Measurements from ENCODE around the gene SYTL2.

SYTL2 gene

DNA sequence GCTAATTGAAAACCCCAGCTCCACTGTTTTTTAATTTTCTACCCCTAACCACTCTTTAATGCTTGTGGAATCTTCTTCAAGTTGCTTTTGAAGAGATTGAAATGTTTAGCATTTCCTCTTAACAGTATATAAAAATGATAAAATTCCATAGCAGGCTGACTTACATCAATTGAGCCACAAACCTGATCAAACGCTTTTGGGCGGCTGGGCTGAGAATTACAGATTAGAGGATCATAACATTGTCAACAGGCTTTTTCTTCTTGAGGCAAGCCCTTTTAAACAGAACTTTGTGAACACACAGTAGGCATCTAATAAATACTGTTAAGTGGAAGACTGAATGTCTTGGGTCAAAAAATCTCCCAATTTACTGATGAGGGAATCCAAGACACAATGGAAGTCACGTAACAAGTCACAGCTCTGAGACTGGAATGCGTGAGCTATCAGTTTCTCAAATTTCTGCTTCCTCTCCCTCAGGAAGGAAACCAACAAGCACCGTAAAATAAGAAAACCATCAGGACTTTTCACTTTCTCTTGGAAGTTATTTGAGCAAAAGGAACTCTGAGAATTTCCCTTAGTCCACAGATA lies 75.0 kb downstream of the SYTL2 start:
- no peak for DNase-seq (ENCODE audit: low read depth in 3 of 3, low spot score in 1 of 3)

DNA sequence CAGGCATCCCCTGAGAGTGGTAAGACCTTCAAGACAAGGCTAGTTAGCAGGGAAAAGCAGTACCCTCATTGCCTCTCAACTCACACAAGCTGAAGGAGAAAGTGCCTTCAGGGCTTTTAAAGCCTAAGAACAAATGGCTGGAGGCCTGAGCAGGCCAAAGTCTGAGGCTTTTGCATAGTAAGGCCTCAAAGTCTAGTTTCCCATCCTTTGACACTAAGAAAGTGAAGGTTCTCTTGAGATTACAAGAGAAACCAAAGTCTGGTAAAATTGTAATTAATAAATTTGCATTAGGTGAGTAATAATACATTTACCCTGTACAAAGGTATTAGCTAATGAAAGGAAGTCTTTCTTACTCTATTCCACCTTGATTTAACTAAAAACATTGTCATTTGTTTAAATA lies 78.0 kb downstream of the SYTL2 start:
- no peak for DNase-seq (ENCODE audit: low read depth in 3 of 3, low spot score in 1 of 3)

DNA sequence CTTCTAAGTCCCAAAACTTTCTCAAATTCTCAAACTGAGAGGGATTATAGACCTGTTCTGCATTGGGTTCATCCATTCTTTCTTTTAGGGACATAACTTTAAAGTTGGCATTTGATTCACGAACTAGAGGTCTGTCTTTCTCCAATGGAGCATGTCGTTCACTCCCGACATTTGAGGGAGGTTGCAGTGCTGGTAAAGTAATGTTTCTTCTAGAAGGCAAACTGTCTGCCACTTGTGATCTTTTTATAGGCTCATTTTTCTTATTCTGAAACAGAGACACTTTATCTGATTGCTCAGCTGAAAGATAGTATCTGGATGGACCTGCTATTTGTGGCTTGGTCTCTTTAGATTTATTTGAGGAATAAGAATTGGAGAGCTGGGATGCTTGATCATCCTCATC lies 84.6 kb downstream of the SYTL2 start:
- no peak for DNase-seq (ENCODE audit: low read depth in 3 of 3, low spot score in 1 of 3)

DNA sequence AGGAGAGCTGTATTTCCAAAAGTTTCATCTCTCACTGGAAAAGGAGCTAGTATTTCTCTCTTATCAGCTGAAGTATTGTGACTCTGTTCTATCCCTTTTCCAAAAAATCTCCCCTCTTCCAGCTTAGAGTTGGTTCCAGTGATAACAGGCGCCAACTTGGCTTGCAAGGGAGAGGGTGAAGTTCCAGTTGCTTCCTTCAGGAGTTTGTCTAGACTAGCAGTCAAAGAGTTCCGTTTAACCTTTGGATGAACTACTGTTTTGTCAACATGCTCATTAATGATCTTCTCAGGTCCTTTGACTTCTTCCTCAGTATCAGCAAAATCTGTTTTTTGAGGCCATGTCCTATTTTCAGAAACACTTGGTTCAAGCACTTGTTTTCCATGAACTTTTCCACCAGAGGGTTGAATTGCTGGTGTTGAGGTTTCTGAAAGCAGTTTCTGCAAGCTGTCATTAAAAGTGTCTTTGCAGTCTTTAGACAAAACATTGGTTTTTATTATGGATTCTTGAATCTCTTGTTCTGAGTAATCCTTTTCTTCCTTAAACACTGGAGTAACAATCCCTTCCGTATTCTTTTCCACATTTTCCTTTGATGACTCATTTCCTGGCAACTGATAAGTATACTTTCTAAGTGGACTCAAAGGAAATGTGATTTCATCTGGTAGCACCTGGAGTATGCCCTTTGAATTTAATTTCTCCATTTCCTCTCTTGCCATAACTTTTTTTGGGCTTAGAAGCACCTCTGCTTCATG lies 85.3 kb downstream of the SYTL2 start:
- DNase-seq (ENCODE audit: low read depth in 3 of 3, low spot score in 1 of 3): no peak

DNA sequence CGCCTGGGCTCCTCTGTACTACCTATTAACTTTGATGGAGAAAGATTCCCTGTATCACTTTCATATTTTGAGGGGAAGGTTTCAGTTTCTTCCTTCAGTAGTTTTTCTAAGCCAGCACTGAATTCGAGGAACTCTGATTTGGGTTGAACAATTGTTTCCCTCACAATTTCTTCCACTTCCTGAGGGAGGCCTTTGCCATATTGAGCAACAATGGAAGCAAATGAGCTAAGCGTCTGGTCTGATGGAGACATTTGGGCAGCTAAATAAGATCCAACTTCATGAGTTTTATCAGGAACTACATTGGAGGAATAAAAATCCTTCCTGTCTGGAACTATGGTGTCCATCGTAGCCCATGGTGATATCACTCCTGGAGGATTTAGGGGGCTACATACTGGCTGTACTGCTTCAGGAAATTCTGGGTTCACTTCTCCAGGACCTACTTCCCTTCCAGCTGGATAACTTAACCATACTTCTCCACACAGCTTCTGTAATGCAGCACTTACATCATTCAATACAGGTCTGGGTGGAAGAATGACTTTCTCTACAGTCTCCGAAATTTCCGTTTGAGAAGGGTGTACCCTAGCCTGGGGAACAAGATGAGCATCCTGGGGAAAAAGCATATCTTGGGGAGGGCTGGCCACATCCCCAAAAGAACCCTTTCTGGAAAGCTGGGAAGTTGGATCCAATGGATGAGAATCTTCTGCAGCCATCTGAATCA lies 86.0 kb downstream of the SYTL2 start:
- DNase-seq (ENCODE audit: low read depth in 3 of 3, low spot score in 1 of 3): no peak

DNA sequence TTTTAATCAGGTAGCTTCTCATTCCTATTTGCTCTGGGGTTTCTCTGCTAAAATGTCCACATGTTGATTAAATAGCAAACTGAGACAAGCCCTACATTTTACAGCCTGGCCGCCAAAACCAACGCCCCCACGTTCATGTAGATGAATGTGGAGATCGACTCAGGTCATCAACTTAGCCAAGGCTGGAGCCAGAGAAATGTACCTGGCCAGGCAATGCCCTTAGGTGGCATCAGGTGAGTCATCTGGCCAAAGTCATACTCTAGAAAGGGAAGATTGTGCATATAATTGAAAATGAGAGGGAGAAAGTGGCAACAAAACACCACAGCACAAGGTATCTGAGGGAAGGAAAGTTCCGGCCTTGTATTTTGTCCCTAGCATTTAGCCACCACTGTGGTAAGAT lies 87.9 kb downstream of the SYTL2 start:
- no peak for DNase-seq (ENCODE audit: low read depth in 3 of 3, low spot score in 1 of 3)

DNA sequence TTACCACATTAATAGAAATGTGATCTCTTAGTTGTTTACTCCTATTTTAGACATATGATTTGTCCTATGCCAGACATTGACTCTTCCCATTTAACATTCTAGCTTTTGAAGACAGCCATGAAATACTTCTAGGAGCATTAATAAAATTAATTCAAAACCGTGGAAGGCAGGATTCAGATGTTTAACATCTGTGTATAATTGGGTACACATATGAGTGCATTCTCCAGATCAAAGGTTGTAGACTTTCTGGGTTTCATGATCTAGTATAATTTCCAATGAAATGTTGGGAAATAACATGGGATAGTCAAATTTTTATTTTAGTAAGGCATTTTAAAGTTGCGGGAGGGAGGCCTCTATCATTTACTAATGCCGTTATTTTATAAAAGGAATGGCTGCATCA lies 89.8 kb downstream of the SYTL2 start:
- DNase-seq (ENCODE audit: low read depth in 3 of 3, low spot score in 1 of 3): no peak

DNA sequence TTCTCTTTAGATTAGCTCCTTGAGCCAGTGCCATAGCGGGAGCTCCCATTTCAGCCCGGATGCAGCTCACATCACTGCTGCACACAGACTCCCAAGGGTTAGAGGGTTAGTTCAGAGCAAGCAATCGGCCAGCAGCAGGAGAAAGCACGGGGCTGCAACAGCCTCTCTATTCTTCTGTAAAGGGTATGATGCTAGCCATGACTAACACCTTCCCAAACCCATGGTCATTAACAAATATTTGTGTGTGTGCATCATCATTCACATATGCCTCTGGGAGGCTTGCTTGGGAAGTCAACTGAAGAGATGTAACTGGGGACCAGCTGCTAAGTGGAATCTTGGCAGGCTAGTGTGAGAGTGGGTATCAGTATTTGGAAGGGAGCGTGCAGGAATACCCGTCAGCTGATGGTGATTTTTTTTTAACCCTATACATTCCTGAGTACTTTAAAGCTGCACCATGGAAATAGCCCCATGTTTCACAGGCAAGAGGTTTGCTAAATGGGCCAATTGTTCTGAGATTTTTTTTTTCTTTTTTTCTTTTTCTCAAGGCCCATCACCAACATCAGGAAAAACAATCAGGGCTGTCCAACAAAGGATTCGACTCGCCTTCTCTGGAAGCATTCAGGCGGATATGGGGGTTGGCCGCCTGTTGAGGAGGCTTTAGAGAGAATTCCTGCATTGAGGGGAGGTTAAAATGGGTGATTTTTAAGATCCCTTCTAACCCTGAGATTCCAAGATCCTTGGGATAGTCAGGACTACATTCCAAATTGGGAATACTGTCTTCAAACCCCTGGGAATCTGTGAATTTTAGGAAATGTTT lies 91.7 kb downstream of the SYTL2 start:
- DNase-seq (ENCODE audit: low read depth in 3 of 3, low spot score in 1 of 3): no peak

DNA sequence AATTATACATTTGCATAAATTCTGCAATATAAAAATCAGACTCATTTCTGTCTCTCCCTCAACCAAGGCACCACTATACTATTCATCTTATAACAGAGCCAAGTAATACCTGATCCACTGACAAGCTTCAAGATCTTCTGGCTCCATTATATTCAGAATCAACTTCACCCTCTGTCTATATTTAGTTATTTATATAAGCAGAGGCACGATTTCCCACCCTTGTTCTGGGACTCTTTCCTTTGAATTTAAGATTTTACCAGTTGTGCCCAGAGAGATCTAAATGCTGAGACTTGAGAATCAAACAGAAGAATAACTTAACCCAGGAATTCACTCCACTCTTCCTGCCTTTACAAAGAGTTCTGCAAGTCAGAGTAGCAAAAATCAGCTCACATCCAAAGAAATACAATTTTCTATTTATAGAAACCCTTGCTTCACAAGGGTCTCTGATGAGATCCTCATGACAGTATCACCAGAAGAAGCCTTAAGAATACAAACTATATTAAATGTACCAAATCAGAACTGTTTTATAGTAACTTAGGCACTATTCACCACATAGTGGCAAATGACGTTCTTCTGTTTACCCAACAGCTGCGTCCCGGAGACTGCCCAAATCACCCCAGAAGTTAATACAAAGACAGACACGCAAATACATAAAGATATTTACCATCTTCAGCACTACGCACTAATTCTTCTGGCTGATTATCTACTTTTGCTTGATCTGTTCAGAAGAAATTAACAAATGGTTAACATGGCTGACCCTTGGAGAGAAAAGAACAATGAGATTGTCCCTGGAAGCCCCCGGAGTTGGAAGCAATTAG lies 92.6 kb downstream of the SYTL2 start:
- no peak for DNase-seq (ENCODE audit: low read depth in 3 of 3, low spot score in 1 of 3)

DNA sequence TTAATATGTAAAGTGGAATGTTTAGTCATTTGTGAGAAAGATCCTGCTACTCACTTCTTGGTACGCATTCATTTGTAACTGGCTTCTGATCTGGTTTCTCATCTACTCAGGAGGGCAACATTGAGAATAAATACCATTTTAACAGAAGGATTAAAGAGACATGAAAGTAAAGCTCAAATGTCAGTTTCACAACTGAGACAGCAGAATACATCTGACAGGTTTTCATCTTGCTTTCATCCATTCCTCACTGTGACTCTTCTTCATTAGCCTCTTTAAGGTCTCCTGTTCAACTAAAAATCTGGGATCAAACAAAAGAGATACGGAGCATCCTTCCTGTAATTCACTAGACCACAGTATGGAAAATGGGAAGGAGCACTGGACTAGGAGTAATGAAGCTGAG lies 93.5 kb downstream of the SYTL2 start:
- DNase-seq (ENCODE audit: low read depth in 3 of 3, low spot score in 1 of 3): no peak

DNA sequence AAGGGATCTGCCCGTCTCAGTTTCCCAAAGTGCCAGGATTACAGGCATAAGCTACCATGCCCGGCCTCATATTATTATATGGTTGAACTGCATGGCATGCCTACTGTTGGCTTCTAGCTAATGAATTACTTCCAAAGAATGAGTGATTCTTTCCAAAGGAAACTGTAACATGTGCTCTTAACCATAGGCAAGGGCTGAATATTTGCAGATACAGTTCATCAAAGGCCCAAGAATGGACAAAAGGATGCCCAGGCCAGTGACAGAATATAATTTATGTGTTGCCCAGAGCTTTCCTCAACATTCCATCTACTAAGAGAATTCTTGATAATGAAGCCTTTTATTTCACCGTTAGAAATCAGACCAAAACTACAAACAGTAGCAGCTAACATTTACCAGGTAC lies 98.0 kb downstream of the SYTL2 start:
- no peak for DNase-seq (ENCODE audit: low read depth in 3 of 3, low spot score in 1 of 3)

DNA sequence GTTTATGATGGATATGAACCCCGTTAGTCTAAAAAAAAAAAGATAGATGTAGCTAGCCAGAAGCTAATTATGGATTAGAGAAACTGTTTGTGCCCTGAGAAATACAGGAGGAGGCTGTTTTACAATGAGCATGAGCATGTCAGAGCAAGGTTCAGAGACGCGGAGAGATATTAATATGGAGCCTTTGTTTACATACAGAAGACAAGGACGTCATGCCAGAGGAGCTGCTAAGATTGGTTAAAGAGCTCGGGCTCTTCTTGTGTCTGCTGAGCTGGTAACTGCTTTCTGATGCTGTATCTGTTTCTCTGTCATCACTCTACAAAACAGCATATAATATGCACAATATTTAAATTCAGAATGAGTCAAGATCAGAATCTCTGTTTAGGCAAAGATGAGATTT lies 100.0 kb downstream of the SYTL2 start:
- no peak for DNase-seq (ENCODE audit: low read depth in 3 of 3, low spot score in 1 of 3)

DNA sequence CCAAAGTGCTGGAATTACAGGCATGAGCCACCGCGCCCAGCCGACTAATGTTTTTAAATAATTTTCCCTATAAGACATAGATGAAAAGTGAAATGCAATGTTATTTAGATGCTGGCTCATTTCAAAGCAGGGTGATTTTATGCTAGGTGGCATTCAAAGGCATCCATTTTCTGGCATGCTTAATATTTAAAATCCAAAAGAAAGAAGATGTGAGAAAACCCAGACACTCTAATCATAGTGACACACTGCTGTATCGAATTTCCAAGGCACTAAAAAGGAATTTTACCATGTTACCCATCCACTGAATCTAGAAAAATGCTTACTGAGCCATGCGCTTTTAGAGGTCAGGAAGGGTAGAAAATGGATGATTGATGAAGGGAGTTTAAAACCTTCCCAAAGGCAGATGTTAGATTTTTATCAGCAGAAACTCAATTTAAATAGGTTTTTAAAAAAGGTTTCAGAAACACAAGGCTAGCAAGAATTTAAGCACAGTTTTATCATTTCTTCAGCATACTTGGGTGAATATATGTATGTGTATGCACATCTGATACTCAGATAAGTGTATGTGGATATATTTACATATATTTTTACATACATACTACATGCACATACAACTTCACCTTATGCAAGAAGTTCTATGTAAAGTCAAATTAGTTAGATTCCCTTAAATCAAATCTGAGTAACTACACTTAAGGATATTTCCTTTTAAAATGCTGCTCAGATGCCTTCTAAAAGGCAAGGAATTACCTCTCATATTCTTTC lies 100.8 kb downstream of the SYTL2 start:
- no peak for DNase-seq (ENCODE audit: low read depth in 3 of 3, low spot score in 1 of 3)

DNA sequence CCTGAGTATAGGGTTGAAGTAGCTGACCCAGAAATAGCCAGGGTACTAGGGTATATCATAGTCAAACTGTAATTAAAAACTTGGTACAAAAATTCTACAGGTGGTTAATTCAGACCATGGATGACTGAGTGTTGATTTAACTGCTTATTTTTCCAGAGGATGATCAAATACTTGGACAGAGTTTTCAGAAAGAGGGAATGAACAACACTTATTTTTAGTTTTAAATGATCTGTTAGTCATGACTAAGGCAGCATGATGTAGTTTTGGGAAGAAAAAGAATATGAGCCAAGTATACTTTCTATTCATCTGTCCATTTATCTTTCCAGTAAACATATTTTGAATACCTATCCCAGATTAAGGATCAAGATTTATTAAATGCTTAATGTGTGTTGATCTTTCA lies 105.1 kb downstream of the SYTL2 start:
- DNase-seq (ENCODE audit: low read depth in 3 of 3, low spot score in 1 of 3): no peak

DNA sequence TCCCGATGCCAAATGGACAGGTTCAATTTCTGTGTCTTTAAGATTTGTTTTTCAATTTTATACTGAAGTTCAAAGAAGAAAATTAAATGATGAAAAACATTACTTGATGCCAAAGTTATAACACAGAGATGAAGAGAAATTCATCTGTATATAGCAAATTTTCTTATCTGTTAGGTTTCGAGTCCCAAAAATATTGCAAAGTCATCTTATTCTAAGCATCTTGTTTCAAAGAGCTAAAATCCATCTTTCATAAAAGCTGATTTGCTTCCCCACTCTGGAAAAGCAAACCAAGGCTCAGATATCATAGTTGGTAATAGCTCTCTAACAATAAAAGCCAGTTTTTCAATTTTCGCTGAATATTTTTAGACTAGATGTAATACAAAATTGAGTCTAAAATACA lies 106.0 kb downstream of the SYTL2 start:
- DNase-seq (ENCODE audit: low read depth in 3 of 3, low spot score in 1 of 3): no peak

DNA sequence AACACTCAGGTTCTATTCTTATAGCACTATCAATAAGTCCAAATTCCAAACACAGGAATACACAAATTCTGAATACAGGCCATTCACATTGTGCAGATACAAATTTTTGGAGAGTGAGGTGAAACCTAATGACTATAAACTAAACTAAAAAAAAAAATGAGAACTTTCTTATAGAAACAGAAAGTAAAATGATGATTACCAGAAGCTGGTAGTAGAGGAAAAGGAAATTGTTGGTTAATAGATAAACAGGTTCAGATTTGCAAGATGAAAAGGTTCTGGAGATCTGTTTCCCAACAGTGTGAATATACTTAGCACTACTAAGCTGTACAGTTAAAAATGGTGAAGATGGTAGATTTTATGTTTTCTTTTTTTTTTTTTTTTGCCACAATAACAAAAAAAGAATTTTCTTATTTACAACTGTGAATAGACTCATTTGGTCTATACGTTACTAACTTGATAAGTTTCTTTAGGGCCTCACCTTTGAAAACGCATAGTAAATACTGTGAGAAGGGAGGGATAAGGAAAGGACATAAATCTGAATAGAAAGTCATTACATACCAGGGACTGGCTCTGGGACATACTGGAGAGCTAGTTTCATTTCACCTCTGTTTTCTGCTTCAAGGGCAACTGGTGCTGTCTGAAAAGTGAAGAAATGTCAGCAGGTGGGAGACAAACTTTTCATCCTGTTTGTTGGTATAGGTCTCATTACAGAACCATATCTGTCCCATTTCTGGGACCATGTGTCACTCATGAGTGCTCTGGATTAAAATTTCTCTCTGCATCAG lies 110.8 kb downstream of the SYTL2 start:
- DNase-seq (ENCODE audit: low read depth in 3 of 3, low spot score in 1 of 3): no peak

DNA sequence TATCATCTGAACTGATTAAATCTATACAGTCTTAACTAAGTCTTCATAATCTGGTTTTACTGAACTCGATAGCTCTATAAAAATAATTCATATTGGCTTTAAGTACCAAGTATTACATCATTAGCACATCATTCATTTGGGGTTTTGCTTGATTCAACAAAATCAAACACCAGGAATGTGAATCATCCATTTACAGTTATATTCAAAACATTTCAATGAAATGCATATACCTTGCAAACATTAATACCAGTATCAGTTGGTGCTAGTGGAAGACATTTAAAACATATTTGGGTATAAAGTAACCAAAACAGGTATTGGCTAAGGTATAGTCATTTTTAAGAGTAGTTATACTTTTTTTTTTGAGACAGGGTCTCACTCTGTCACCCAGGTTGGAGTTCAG lies 112.7 kb downstream of the SYTL2 start:
- no peak for DNase-seq (ENCODE audit: low read depth in 3 of 3, low spot score in 1 of 3)

DNA sequence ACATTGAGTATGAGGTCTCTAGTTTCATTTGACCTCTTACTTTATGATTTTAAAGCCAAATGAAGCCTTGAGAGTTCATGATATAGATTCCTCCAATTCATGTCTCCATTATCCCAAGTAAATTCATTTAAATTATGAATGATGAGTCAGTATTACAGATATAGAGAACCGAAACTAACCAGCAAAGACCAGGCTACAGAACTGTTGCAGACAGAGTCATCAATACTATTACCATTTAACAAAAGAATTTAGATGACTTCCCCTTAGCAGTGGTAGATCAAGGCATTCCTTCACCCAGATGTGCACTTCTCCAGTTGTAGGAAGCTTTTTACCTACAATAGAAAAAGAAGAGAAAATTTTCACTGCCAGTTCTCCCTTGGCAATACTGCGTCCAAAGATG lies 113.2 kb downstream of the SYTL2 start:
- no peak for DNase-seq (ENCODE audit: low read depth in 3 of 3, low spot score in 1 of 3)

DNA sequence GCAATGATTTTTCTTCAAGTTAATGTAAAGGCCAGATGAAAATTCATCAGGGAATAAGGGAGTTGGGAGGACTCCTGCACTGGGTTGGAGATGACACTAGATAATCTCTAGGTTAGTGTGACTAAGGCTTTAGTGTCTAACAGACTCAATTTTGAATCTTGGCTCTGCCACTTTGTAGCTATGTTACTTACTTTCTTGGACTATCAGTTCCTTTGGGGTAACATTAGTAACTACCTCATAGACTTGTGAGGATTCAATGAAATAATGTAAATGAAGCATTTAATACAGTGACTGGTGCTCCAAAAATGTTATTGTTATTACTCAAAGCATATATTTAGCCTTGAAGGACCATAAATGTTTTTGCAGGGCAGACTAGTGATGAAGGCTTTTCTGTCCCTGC lies 115.4 kb downstream of the SYTL2 start:
- no peak for DNase-seq (ENCODE audit: low read depth in 3 of 3, low spot score in 1 of 3)

Data from stimulated activated CD4-positive, alpha-beta T cell treated with anti-CD3 and anti-CD28 coated beads, TNF-alpha, amount 100 ng/mL, for 1 hour (primary cell).